CD4-positive, alpha-beta T cell (primary cell): Measurements from ENCODE around the gene ANKRD63. TPM values are rescaled to one million over a fixed set of nuclear protein-coding genes. Genes with fewer than 3 reads are reported as not detected.

Experiments
- ATAC-seq: fragments of 200-7000 bp; cut with Tn5 transposase; one replicate; pipeline ENCODE4 v1.10.0; 2022; ENCODE audit warnings: mild to moderate bottlenecking; ENCODE audit not compliant: poor library complexity
- CTCF ChIA-PET: fragments of 350-600 bp; sonication (Branson Sonifier 250); formaldehyde crosslinking; loops from one replicate; lab custom pipeline; 2021; ENCODE audit warnings: antibody characterized with exemption, inconsistent platforms; lab: Charles Lee
- POLR2A ChIA-PET: fragments of 350-600 bp; sonication (Branson Sonifier 250); formaldehyde crosslinking; loops from one replicate; lab custom pipeline; 2021; ENCODE audit warnings: antibody characterized with exemption, inconsistent platforms; lab: Charles Lee
- DNase-seq, 14 experiments: peaks; one replicate each; pipeline ENCODE4 v3.0.0-alpha.2; 2013 to 2020; ENCODE audit warnings: mixed read lengths in 2 of 14
- H3K27ac ChIP-seq, 2 donors: one replicate each; pipeline versions ENCODE4 v1.5.1 to v1.7.0; 2013; ENCODE audit warnings: low read length in 2 of 2, low read depth in 1 of 2, mild to moderate bottlenecking in 1 of 2
- H3K27me3 ChIP-seq, 2 experiments: 1 replicate in 1 of 2; 2 replicates in 1 of 2; pipeline versions ENCODE4 v1.6.1 to v1.7.0; 2013; ENCODE audit warnings: low read length in 2 of 2, control low read depth in 1 of 2, mild to moderate bottlenecking in 1 of 2, moderate library complexity in 1 of 2; ENCODE audit not compliant: insufficient read depth in 2 of 2, control insufficient read depth in 1 of 2
- H3K36me3 ChIP-seq: one replicate; pipeline ENCODE4 v1.6.1; 2013; ENCODE audit warnings: low read length, control low read depth; ENCODE audit not compliant: insufficient read depth
- H3K4me1 ChIP-seq: one replicate; pipeline ENCODE4 v1.6.1; 2013; ENCODE audit warnings: low read length, control low read depth; ENCODE audit not compliant: insufficient read depth
- H3K4me3 ChIP-seq: one replicate; pipeline ENCODE4 v1.5.1; 2013; ENCODE audit warnings: mild to moderate bottlenecking, low read length, moderate library complexity
- H3K9me3 ChIP-seq, 2 experiments: 1 replicate in 1 of 2; 2 replicates in 1 of 2; pipeline versions ENCODE4 v1.6.1 to v1.7.0; 2013; ENCODE audit warnings: low read length in 2 of 2, mild to moderate bottlenecking in 2 of 2, control low read depth in 1 of 2, moderate library complexity in 1 of 2; ENCODE audit not compliant: control insufficient read depth in 1 of 2, insufficient read depth in 1 of 2
- H3K27ac Mint-ChIP-seq: one replicate; pipeline ENCODE4 v1.8.0; 2020; ENCODE audit warnings: mixed read lengths
- H3K27me3 Mint-ChIP-seq: one replicate; pipeline ENCODE4 v1.8.0; 2021; ENCODE audit warnings: mixed read lengths
- H3K36me3 Mint-ChIP-seq: one replicate; pipeline ENCODE4 v1.8.0; 2021; ENCODE audit warnings: low read depth, mixed read lengths
- H3K4me1 Mint-ChIP-seq: one replicate; pipeline ENCODE4 v1.8.0; 2021; ENCODE audit warnings: low read depth, mixed read lengths
- H3K4me3 Mint-ChIP-seq: one replicate; pipeline ENCODE4 v1.8.0; 2020; ENCODE audit warnings: mild to moderate bottlenecking, mixed read lengths
- H3K9me3 Mint-ChIP-seq: one replicate; pipeline ENCODE4 v1.8.0; 2020; ENCODE audit warnings: mixed read lengths
- CTCF ChIP-seq: fragments of 200-600 bp; IDR thresholded peaks from one replicate; pipeline ENCODE4 v1.8.0; 2022; ENCODE audit warnings: antibody characterized with exemption, mild to moderate bottlenecking
- intact Hi-C, 2 experiments: fragments of 100-400 bp; cut with DNase I in 1 of 2; cut with micrococcal nuclease in 1 of 2; formaldehyde crosslinking; loops; one replicate each; pipeline versions ENCODE4 v1.15.1 to v1.9.0; 2023 to 2025; cut with DNase I, micrococcal nuclease
- total RNA-seq, 174 experiments: library from RNA in 2 of 174; stranded (reverse) in 2 of 174; gene quantifications; one replicate each; pipeline ENCODE4 v1.2.3 and lab custom pipeline; 2021 to 2026

ANKRD63 gene
- total RNA-seq, 2 experiments from 2014 or later: not detected

GRCh38 chr15:40283615-40284300 is 894 bp upstream of the ANKRD63 start:
- Mint-ChIP-seq H3K4me3 (peak overlapping the region; percentile 48), H3K9me3 (no peaks in the 10 kb centered on the region), H3K4me1 (peaks cover 4% of the 10 kb centered on the region), H3K27ac (no peak overlapping the region), H3K27me3 (peaks cover 23% of the 10 kb centered on the region), H3K36me3 (peaks cover 13% of the 10 kb centered on the region)
- peaks cover 21 to 31% of the 10 kb centered on the region in 2 experiments for H3K27me3 ChIP-seq
- intact Hi-C loops: loop anchor here in 1 of 2 experiments (5.0 kb wide), 1 partner anchor 39 kb away; the partner anchor contains the start of gene INAFM2
- H3K27ac ChIP-seq: no peak overlapping the region
- ATAC-seq (no peak), DNase-seq (no peak)
- H3K9me3 ChIP-seq: peaks cover 0 to 8% of the 10 kb centered on the region in 2 experiments
- ChIA-PET CTCF (interaction anchor here (0.7 to 3.4 kb wide), 4 partner anchors 24 to 177 kb away, joined by 3 to 15 read pairs (median 4); partner anchors contain the start of gene PLCB2), POLR2A (interaction anchor here (3.1 kb wide), 1 partner anchor 23 kb away, joined by 28 read pairs; the partner anchor contains the start of gene PLCB2)
- no peak for TF ChIP-seq CTCF
- no peak overlapping the region for H3K4me3 ChIP-seq
- H3K4me1 ChIP-seq: peaks cover 23% of the 10 kb centered on the region
- peaks cover 19% of the 10 kb centered on the region for H3K36me3 ChIP-seq

DNA sequence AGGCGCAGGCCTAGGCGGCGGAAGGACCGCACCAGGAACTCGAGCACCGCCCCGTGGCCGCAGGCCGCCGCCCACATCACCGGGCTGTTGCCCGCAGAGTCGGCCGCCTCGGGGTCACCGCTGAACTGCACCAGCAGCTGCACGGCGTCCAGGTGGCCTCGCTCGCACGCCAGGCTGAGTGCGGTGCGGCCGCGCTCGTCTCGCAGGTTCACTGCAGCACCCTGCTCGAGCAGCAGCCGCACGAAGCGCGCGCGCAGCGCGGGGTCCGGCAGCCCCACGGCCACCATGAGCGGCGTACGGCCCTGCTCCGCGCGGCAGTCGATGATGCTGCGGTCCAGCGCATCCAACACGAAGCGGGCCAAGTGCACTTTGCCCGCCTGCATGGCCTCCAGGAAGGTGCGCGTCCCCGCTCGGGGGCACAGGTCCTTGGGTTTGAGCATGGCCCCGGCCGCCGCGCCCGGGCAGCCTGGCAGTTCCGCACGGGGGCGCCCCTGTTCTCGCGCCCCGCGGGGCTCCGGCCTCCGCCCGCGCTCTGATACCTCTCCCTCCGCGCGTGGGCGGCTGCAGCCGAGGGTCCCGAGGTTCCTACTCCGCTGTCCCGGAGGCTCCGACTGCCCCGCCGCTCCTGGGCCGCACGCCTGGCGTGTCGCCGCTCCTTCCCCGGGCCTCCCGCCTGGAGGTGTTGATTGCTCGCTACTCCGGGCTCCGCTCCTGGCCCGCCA is 556 bp downstream of the ANKRD63 start:
- Mint-ChIP-seq H3K27ac (no peak overlapping the region), H3K9me3 (no peaks in the 10 kb centered on the region), H3K36me3 (no peaks in the 10 kb centered on the region), H3K4me3 (peak overlapping the region; percentile 69), H3K27me3 (peaks cover 32% of the 10 kb centered on the region), H3K4me1 (peaks cover 4% of the 10 kb centered on the region)
- POLR2A ChIA-PET: interaction anchor here (0.9 to 3.1 kb wide), 3 partner anchors 25 to 172 kb away, joined by 3 to 28 read pairs (median 5); partner anchors contain the start of genes INAFM2 and PLCB2
- peak; percentile 69 for TF ChIP-seq CTCF
- peak; percentile 72 for ATAC-seq
- intact Hi-C loops: loop anchor here in 1 of 2 experiments (5.0 kb wide), 1 partner anchor 40 kb away; the partner anchor contains the start of gene INAFM2
- Histone ChIP-seq H3K9me3 (peaks cover 0 to 12% of the 10 kb centered on the region in 2 experiments), H3K4me1 (peaks cover 23% of the 10 kb centered on the region), H3K36me3 (peaks cover 8% of the 10 kb centered on the region), H3K4me3 (peak overlapping the region; percentile 50), H3K27me3 (peaks cover 31 to 44% of the 10 kb centered on the region in 2 experiments), H3K27ac (no peak overlapping the region)
- DNase-seq: peak; percentile 18 to 75 (median 48)
- CTCF ChIA-PET: interaction anchor here (1.0 to 3.4 kb wide), 7 partner anchors 8 to 123 kb away, joined by 3 to 15 read pairs (median 4); partner anchors contain the start of genes INAFM2, IVD and PLCB2

GRCh38 chr15:40281801-40282146 is 1.1 kb downstream of the ANKRD63 start:
- ChIA-PET CTCF (interaction anchor here (3.4 kb wide), 1 partner anchor 26 kb away, joined by 15 read pairs; the partner anchor contains the start of gene PLCB2), POLR2A (interaction anchor here (3.1 kb wide), 1 partner anchor 25 kb away, joined by 28 read pairs; the partner anchor contains the start of gene PLCB2)
- TF ChIP-seq CTCF: no peak
- Mint-ChIP-seq H3K36me3 (no peaks in the 10 kb centered on the region), H3K27ac (no peak overlapping the region), H3K4me1 (peaks cover 4% of the 10 kb centered on the region), H3K4me3 (no peak overlapping the region), H3K27me3 (peaks cover 32% of the 10 kb centered on the region), H3K9me3 (no peaks in the 10 kb centered on the region)
- DNase-seq: no peak
- peaks cover 2% of the 10 kb centered on the region for H3K36me3 ChIP-seq
- H3K4me1 ChIP-seq: peaks cover 23% of the 10 kb centered on the region
- peaks cover 0 to 12% of the 10 kb centered on the region in 2 experiments for H3K9me3 ChIP-seq
- intact Hi-C loops: loop anchor here in 1 of 2 experiments (5.0 kb wide), 1 partner anchor 41 kb away; the partner anchor contains the start of gene INAFM2
- no peak overlapping the region for H3K27ac ChIP-seq
- H3K27me3 ChIP-seq: peaks cover 32 to 44% of the 10 kb centered on the region in 2 experiments
- ATAC-seq: no peak
- H3K4me3 ChIP-seq: peak overlapping the region; percentile 50
